NOMO-1 (cell line): ENCODE data around the gene PCCA.
"Not testable (repeated sequence)": the region's sequence is repeated elsewhere in the genome, so short reads cannot be mapped to it uniquely, and the experiment has no call there.

ENCODE experiments used
- DNase-seq, 2 experiments: peaks; one replicate each; lab custom pipeline; 2025; ENCODE audit not compliant: unreplicated experiment in 2 of 2; lab: John Stamatoyannopoulos, UW

PCCA gene

GRCh38 chr13:100131863-100132574, 43.1 kb downstream of the PCCA start:
- no peak for DNase-seq

DNA sequence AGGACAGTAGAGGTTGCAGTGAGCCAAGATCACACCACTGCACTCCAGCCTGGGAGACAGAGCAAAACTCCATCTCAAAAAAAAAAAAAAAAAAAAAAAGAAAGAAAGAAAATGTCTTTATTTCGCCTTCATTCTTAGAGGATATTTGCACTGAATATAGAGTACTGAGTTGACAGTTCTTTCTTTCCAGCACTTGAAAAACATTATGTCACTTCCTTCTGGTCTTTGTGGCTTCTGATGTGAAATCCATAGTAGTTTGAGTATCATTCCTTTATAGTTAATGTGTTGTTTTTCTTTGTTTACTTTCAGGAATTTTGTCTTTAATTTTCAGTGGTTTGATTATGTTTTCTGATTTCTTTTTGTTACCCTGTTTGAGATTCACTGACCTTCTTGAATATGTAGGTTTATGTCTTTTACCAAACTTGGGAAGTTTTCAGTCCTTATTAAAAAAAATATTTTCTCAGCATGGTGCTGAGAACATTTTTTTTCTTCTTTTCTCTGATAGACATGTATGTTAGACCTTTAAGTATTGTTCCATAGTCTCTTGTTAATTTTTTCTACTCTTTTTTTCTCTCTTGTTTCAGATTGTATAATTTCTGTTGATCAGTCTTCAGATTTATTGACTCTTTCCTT, 50.1 kb downstream of the PCCA start:
- peak in 1 of 2 experiments; percentile 5 for DNase-seq

DNA sequence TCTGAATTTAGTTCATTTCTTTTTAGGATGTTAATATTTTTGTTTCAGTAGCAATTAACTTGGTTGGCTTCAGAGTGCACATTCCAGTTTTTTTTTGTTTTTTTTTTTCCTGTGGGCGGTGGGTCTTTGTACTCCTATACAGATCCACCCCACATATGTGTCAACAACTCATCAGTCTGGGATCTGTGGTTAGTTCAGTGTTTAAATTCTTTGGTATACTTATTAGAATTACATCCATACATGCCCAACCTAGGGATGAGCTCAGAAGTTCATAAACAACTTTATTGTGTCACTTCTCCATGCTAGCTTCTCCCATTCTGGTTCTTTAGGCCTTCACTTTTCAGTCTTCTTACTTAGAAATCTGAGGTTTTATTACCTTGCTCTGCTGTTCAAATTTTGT, 50.9 kb downstream of the PCCA start:
- no peak for DNase-seq

DNA sequence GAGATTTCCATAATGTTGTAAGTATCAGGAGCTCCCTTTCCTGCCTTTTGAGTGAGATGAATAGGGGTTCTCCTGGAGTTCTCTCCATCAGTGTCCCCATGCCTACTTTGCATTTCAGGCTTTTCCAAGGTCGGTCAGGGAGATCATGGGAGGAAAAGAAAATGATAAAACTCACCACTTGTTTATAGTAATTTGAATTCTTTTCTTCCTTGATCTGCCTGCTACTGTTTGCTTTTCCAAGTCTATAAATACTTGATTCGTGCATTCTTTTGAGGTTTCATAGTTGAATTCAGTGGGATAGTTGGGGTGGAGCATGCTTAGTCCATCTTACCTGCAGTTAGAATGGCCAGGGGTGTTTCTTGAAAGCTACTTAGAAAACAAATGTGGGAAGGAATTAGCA, 51.5 kb downstream of the PCCA start:
- DNase-seq: no peak

DNA sequence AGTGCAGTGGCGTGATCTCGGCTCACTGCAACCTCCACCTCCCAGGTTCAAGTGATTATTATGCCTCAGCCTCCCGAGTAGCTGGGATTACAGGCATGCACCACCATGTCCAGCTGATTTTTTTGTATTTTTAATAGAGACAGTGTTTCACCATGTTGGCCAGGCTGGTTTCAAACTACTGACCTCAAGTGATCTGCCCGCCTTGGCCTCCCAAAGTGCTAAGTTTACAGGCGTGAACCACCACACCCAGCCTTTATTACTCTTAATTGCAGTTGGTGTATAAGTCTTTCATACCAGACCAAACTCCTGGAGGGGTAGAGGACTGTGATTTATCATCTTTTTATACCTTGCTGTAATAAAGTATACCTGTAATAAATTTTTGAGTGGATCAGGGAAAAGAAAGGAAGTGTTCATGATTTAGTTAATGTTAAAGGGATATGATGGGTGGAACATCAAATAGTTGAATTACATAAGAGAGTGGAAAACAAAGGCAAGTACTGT, 52.6 kb downstream of the PCCA start:
- not testable (repeated sequence) for DNase-seq

- no peak for DNase-seq
These were observed 57.6 kb downstream of the PCCA start for GRCh38 chr13:100146534-100146933.

DNA sequence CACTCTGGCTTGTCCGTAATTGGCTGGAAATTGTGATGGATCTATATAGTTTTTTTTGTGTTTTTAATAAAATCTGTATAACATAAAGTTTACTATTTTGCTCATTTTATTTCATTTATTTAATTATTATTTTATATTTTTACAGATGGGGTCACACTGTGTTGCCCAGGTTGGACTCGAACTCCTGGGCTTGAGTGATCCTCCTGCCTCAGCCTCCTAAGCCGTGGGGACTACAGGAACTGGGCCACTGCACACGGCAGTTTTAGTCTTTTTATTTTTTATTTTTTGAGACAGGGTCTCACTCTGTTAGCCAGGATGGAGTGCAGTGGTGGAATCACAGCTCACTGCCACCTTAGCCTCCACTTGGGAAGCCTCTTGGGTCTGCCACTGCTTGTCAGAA, 58.9 kb downstream of the PCCA start:
- no peak for DNase-seq

- no peak for DNase-seq
These were observed 59.5 kb downstream of the PCCA start for GRCh38 chr13:100148422-100148821.

DNA sequence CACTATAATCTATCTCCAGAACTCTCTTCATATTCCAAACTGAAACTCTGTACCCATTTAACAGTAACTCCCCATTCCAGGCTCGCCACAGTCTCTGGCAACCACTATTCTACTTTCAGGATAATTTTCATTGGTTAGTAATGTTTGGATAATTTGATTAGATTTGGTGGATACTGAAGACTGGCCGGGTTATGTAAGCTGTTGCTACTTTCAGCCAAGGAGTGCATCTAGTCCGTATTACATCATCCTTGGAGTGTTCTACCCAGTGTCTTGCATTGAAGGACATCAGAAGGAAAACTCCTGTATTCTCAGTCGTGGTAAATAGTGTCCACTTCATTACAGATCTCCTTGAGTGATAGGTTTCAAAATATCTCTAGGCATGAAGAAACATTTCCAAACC, 60.5 kb downstream of the PCCA start:
- no peak for DNase-seq

- DNase-seq: not testable (repeated sequence)
These were observed 61.8 kb downstream of the PCCA start for GRCh38 chr13:100150711-100151110.

GRCh38 chr13:100154842-100155416, 66.0 kb downstream of the PCCA start:
- no peak for DNase-seq

GRCh38 chr13:100156788-100157187, 67.9 kb downstream of the PCCA start:
- DNase-seq: no peak

DNA sequence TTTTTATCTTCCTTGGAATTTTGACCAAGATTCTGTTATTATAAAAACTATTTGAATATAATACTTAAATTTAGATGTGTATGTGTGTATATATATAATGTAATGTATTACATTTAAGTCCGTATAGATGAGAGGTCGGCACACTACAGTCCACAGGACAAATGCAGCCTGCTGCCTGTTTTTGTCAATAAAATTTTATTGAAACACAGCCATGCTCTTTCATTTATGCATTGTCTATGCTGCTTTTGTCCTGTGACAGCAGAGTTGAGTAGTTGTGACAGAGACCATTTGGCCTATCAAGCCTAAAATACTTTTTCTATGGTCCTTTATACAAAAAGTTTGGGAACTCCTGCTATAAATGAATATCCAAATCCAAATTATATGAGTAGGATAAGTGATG, 69.7 kb downstream of the PCCA start:
- DNase-seq: no peak

DNA sequence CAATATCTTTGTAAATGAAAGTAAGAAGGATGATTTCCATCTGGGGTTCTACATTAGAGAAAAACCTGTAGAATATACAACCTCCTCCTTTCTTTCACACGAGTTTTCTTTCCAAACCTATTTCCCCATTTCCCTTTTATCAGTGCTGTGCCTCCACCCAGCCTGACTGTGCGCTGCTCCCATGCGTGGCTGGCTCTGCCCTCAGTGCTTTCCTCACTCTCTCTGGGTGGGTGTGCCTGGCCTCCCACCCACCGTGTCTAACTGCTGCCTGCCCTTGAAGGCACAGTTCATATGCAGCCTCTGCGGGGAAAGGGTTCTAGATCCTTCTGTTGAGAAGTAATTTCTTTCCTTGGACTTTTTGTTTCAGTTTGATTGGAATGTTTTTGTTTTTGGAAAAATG, 70.7 kb downstream of the PCCA start:
- DNase-seq: no peak

DNA sequence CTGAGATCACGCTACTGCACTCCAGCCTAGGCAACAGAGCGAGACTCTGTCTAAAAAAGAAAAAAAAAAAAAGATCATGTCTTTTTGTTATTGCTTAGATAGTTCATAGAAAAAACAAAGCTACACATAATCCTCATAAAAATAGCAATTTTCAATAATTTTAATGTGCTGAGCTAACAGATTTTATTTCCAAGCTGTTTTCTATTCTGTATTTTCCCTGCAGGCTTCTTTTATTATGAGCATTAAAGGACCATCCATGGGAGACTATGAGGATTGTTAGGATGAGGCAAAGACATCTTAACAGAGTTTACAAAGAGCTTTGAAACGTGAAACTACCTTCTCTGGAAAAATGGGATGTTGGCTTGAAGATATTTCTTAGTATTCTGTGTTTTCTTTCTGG, 71.6 kb downstream of the PCCA start:
- DNase-seq: no peak

DNA sequence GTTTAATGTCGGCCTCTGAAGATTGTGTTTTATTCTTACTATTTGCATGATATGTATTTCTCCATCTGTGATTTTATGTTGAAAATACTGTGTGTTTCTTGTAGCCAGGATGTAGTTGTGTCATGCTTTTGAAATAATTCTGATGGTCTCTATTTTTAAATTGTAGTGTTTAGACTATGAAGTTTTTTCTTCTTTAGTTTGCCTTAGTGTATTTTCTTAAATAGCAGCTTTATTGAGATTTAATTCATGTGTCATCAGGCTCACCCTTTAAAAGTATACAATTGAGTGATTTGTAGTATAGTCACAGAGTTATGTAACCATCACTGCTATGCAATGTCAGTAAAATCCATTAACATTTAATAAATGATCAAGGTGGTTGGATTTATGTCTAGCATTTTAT, 74.5 kb downstream of the PCCA start:
- DNase-seq: no peak

- DNase-seq: no peak
These were observed 84.3 kb downstream of the PCCA start for GRCh38 chr13:100173203-100173602.

- not testable (repeated sequence) for DNase-seq
These were observed 85.6 kb downstream of the PCCA start for GRCh38 chr13:100174455-100174854.

DNA sequence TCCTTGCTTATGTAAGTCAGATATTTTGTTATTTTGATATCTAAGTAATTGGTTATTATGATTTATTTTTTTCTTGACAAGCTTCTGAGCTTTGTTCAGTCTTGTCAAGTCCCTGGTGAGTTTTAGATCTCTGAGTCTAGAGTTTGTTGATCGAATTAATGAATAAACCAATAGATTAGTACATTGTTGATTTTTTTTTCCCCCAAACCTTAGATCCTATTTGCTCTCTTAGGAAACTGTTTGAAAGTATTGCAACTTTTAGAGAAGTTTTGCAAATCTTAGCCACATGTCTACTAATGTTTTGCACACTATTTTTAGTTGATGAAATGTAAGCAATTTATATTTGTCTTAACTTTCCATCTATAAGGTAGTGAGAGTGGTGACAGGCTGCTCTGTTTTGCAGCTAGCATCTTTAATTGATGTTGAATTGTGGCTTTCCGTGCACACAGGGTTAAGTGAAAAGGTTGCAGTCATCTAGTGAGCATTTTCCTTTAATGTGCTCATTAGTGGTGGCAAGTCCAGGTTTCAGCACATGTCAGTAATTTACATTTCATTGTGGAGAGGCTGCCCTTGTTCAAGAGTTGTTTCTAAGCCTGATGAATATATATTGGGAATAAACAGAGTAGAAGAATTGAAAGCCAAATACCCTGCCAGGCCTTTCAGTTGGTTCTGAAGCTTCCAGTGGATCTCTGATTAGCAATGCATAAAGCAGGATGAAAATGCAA, 86.3 kb downstream of the PCCA start:
- DNase-seq: no peak

GRCh38 chr13:100175803-100176182, 86.9 kb downstream of the PCCA start:
- no peak for DNase-seq

DNA sequence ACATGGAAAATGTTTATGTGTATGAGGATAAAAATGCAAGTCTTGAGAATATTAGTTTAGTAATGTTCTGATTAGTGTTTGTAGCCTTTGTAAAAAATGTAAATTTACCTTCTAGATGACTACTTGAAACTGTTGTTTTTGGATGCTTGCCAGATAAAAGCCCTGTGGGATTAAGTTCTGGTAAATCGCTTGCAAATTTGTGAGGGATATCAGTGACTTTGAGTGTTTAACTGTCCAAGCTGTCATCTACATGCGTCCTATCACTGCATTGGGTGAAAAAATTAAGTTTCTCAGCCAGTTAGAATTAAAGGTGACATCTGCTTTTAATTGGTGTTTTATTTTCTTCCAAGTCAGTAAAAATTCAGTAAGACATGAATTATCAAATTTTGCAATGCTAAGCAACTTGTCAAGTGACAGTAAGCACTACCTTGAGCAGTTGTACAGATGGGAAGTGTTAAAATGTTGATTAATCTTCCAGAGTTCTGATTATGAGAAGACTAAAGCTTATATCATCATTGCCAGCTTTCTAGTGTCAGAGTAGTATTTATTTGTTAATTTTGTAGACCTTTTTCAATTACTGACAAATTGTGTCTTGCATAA, 88.0 kb downstream of the PCCA start:
- no peak for DNase-seq
